ENCODE data around the gene SCUBE1.

SCUBE1 gene

DNA sequence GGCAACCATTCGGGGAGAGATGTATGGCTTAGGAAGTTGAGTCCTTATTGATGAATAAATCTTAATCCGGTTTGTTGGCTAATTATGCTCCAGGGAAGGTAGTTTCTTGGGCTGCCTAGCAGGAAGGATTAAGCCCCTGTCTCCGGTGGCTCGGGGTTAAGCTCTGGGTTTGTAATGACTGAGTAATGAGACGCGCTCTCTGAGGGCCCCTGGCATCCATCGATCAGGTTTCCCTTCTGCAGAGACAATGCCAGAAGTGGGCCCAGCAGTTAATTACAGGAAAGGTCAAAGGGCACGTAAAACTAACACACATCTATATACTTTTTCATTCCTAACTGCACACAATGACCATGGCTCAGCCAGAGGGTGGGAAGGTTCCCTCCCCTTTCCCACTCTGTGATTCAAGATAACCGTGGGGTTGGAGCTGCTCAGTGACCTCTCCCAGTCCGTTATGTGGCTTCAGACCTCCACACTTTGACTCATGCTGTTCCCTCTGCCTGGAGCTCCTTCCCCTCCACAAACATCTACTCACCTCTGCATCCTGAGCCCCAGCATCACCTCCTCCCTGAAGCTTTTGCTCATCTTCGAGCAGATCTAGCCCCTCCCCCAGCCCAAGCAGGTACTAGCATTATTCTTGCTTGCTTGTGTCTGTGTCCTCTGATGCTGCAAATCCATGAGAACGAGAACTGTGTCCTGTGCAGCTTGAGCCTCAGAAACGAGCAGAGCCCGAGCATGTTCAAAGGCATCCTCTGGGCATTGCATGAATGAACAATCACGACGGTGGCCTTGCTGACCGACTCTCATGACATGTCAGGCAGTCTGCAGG, 16.6 kb downstream of the SCUBE1 start:
- no peak for DNase-seq (ENCODE audit: low spot score)

DNA sequence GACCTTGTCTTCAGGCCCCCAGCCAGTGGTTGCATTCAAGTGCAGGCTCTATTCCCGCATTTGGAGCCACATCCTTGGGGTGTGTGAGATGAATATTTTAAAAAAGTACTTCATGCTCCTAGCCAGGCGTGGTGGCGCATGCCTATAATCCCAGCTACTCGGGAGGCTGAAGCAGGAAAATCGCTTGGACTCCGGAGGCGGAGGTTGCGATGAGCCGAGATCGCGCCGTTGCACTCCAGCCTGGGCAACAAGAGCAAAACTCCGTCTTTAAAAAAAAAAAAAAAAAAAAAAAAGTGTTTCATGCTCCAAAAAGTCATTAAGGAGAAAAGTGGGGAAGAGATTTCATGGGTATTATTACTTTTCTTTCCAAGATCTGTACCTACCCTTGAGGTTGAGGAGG, 18.0 kb downstream of the SCUBE1 start:
- no peak for DNase-seq (ENCODE audit: low spot score)

DNA sequence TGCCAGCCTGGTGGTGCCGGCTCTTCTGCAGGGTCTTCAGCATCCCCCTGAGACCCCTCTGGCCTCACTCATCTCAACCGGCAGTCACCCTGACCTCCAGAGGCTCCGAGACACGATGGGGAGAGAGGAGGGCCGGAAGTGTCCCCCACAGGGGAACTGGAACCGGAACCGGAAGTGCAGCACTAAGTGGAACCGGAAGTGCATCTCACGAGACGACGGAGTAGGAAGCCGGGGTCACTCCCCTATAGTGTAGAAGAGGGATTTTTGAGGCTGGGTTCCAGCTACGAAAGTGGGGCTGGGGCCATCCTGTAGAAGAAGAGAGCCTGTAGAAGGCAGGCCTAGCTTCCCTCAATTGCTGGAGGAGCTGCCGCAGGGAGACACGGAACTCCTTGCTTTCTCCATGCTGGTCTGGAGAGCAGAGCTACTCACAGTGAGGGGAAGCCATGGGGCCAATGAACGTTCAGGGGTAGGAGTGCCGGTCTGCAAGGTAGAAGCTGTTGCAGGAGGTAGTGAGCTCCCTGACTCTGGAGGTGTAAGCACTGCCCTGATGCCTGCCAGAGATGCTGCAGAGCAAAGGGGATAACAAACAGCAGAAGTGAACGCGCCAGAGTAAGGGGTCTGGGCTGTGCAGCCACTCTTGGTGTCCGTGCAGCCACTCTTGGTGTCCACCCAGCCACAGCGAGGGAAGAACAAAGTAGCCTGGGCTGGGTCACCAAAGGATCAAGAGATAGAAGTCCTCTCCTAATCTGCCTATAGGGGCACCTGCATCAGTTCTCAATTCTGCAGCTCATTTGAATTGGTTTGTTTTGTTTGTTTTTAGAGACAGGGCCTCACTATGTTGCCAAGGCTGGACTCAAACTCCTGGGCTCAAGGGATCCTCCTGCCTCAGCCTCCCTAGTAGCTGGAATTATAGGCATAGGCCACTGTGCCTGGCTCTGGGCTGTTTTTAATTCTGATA, 21.9 kb downstream of the SCUBE1 start:
- DNase-seq (ENCODE audit: low spot score): no peak

DNA sequence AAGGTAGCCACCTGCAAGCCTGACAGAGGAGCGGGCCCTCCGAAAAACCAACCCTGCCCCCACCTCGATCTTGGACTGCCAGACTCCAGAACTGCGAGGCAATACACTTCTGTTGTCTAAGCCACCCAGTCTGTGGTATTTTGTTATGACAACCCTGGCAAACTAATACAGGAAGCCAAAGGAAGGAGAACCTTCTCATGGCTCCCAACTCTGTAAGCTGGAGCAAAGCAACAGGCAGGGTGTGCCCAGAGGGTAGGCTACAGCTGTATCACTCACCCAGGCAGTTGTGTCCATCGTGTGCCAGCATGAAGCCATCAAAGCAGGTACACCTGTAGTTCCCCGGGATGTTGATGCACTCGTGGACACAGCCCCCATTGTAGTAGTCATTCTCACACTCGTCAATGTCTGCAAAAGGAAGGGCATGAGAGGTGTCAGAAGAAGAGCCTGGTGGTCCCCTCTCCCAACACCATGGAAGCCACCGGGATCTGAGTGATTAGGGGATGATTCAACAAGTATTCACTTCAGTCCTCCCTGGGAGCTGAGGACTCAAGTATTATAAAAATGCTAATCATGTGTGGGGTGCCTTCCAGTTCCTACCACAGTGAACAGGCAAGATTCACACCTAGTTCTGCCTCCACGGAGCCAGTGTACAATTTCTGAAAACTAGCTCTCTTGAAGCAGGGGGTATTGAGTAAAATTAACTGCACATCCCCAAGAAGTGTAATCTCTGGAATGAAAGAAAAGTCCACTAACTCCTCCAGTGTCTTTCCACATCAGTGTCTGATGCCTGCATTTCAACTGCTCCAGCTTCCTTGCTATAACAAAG, 23.3 kb downstream of the SCUBE1 start:
- no peak for DNase-seq (ENCODE audit: low spot score)

DNA sequence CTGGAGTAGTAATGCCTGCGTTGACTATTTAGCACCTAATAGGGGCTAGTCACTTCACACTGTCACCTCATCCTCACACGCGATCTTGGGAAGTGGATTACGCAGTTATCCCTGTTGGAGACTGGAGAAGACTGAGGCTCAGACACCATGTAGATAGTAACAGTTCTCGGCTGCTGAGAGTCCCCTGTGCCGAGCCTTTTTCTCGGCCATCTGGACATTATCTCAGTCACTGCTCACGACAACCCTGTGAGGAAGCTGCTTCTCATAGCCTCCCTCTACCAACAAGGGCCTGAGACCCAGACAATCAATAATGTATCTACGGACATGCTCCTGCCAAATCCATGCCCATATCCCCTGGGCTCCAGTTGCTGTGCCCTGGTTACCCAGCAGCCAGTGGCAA, 25.9 kb downstream of the SCUBE1 start:
- no peak for DNase-seq (ENCODE audit: low spot score)

DNA sequence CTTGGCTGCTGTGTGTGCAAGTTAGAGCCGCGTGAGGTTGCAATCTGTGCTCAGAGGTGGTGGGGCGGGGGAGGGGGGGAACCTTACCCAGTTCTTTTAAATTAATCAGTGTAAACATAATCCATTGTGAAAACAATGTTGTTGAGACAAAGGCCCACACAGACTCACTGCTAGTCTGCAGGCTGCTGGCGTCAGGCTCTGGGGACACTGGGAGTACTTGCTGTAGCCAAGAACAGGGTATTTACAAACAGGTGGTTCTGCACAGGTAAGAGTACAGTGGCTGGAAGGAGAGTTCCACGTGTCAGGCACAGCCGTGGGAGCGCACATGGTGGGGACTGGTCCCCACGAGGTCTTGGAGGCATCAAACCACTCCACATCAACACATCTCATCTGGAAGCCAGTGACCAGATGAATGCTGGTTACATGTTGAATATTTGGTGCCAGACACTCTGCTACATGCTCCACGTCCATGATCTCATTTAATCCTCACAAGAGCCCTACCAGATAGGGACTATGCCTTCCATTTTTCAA, 27.4 kb downstream of the SCUBE1 start:
- DNase-seq (ENCODE audit: low spot score): no peak

DNA sequence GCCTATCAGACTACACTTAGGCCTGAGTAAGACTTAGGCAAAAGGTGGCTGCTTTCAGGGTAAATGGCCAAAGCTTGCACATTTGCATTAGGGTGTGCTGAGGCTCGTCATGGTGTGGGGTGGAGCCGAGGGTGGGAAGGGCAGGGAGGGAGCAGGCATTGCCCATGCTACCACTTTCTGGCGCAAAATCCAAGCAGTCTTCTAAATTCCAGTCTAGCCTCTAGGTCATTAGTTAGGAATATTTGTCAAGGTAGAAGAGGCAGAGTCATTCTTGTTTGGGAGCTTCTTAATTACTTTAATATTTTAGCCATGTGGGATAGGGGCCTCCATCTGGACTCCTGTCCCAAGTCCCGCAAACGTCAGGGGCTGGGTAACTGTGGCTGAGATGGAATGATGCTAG, 28.6 kb downstream of the SCUBE1 start:
- DNase-seq (ENCODE audit: low spot score): no peak

DNA sequence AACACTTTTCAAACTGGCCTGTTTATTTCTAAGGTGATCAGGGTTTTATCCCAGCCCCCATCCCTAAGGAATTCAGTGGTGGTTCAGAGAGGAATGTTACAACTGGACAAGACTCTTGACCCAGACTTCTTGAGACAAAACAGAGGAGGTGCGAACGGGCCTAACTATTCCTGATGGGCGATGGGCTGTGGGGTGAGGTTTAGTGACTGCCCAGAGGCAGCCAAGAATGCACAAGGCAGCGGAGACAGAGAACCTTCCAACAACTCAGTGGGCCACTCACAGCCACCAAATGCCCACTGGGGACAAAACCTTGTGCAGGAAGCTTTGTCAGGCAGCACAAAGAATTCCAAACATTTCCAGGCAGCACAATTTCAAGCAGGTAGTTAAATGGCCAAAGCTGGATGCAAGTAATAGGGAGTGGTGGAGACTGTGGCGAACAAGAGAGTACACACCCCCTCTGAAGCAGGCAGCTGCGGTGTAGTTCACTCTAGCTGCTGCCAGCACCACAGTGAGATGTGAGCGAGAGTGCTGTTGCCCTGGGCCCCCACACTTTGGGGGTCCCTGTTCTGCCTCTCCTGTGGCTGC, 29.2 kb downstream of the SCUBE1 start:
- no peak for DNase-seq (ENCODE audit: low spot score)

DNA sequence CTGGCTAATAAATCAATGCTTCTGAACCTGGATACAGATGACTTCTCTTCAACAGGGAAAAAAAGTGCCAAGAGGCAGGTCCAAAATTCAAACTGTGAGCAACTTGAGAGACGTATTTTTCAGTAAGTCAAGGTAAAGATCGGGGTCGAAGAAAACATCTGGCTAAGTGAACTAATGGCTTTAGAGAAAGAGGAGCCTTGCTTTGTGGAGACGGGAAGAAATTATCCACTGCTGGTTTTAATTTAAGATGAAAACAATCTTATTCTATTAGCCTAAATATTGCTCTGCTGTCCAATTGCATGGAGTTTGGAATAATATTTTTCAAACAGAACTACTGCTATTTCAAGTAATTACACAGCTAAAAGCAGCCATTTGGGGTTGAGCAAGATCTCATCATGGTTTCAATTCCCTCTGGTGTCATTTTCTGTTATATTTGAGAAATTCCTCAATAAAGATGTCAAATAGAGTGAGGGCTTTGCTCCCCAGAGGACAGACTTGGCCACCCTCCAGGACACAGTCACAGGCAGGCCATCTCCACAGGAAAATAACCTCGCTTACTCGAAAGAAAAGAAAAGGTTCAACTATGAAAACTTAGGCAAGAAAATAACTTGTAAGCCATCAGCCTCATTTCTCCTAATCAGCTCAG, 29.8 kb downstream of the SCUBE1 start:
- no peak for DNase-seq (ENCODE audit: low spot score)

DNA sequence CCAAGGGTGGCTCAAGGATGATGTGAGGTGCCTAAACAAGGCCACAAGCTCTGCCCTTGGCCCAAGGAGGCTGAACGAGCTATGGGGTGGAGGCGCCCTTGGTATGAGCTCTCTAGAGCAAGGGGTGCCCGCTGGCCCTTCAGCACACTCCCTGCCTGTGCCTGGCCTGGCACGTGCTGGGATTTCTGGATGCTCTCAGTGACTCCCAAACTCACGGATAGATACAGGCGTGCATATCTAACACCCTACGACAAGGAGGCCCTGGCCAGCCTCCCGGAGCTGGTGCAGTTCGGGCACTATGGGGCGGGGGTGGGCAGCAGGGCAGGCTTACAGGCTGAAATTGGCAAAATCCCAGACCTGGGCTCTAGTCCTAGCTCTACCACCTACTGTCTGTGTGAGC, 30.6 kb downstream of the SCUBE1 start:
- no peak for DNase-seq (ENCODE audit: low spot score)

DNA sequence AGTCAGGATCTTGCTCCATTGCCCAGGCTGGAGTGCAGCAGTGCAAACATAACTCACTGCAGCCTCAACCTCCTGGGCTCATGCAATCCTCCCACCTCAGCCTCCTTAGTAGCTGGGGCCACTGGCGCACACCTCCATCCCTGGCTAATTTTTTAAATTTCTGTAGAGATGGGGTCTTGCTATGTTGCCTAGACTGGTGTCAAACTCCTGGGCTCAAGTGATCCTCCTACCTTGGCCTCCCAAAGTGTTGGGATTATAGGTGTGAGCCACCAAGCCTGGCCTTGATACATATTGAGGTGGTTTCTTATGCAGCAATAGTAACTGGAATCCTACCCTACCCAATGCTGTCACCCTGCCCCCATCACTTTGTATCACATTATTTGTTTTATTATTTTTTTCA, 32.4 kb downstream of the SCUBE1 start:
- DNase-seq (ENCODE audit: low spot score): no peak

DNA sequence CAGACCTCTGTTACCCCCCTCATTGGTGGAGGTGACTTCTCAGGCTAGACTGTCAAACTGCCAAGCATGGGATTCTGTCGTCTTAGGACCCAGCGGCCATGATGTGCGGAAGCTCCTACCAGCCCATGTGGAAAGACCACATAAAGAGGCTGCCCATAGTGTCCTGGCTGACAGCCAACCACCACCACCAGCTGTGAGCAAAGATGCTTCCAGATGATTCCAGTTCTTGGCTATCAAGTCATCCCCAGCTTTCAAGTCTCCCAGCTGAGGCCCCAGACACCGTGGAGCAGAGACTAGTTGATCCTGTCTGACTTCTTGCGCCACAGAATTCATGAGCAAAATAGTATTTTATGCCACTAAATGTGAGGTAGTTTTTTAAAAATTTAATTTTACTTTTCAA, 32.9 kb downstream of the SCUBE1 start:
- DNase-seq (ENCODE audit: low spot score): no peak

DNA sequence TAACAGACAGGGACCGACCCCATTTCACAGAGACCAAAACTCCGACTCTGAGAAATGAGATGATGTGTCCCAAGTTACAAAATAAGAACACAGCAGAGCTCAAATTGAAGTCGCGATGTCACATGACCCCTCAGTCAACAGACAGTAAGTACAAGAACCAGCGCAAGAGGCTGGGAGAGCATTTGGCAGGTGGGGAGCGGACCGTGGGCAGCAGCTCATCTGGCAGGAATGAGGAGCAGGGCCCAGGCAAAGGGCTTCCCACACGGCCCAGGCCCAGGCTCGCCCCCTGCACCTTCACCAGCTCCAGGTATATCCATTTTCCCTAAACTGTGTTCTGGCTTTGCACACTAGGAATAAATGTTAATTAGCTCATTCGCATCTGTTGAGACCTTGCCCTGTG, 34.3 kb downstream of the SCUBE1 start:
- no peak for DNase-seq (ENCODE audit: low spot score)

DNA sequence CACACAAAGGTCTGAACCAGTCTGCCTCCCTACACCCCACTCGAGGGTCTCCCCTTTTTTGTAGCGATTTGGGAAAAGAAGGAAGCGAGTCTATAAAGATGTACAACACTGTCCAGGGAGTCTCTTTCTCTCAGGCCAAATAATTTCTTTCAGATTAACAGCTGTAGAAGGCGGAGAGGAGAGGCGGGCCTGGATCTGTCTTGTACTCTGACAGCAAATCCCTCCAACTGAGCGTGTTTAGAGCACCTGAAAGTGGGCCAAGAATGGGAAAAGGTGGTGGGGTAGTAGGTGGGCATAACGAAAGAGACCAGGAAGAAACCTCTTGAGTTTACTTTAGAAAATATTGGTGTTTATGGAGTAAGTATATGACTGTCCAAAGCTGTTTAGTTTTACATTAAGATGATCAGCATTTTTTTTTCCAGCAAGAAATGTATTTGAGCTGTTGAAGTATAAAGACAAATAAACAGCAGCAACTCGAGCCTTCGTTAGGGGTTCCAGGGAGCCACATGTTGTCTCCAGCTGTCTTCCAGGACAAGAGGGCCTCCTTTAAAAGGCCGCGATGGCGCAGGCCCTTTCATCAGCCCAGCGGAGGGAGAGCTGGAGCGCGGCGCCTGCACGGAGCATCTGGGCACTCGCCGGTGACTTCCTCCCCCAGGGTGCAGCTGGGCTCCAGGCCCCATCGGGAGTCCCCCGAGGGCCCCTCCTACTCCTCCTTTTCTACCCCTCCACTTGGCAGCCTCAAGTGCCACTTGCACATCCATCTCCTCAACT, 34.9 kb downstream of the SCUBE1 start:
- no peak for DNase-seq (ENCODE audit: low spot score)

DNA sequence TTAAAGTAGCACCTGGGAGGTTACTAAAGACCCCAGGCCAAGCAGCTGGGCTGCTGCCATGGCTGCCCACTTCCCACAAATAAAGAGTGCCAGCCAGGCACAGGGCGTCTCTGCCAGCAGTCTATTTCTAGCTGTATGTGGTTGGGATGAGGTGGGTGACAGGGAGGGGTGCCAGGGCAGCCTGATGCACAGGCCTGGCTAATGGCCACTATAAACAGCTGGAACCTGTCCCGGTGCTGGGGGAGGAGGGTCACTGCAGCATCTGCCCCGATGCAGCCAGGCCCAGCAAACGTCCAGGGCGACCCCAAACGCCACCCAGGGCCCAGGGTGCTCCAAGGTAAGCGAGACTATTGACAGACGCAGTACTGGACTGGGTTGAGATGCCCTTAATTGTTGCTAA, 37.4 kb downstream of the SCUBE1 start:
- DNase-seq (ENCODE audit: low spot score): no peak

DNA sequence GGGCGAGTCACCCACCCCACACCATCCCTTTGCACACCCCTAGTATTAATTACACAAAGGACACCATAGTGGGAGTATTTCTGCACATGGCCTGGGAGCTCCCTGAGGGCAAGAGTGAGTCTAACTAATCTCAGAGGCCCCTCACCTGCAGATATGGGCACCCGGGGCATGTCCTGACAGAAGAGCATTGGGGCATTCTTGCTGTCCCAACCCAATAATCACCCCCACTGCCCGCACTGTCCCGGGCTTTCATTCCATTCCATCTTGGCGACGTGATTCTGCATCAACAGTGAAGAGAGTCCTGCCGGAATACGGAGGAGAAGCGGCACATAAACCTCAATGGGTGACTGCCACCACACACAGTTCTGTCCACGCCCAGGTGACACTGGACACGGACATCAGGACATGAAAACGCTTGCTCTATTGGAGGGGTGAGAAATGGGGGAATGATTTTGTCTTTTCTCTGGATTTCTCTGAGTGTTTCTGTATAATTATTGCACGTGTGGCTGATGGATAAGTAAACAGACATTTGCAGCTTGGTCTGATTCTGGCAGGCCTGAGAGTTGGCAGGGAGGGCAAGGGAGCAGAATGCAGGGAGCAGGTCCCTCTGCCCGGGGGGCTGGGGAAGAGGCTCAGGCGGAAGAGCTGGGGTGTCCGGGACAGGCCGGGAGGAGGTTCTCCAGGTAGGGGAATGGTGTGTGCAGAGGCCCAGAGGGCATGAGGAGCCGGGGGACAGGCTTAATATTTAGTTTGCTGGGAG, 38.2 kb downstream of the SCUBE1 start:
- DNase-seq (ENCODE audit: low spot score): no peak

DNA sequence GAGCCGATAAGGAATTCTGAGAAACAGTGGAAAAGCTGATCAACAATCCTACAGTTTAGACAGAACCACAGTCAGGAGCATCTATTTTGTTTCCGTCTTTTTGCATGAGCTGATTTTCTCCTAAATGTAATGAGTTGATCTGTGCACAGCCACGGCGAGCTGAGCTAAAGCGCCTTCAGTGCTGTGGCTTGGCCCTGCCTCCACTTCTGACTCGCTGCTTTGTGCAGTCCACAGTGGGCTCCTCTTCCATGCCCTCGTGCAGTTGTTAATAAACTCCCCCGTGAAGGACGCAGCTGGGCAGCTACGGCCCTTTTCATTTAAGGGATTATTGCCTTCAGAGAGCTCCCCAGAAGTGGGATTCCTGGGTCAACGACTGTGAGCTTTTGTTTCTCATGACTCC, 39.4 kb downstream of the SCUBE1 start:
- DNase-seq (ENCODE audit: low spot score): no peak

DNA sequence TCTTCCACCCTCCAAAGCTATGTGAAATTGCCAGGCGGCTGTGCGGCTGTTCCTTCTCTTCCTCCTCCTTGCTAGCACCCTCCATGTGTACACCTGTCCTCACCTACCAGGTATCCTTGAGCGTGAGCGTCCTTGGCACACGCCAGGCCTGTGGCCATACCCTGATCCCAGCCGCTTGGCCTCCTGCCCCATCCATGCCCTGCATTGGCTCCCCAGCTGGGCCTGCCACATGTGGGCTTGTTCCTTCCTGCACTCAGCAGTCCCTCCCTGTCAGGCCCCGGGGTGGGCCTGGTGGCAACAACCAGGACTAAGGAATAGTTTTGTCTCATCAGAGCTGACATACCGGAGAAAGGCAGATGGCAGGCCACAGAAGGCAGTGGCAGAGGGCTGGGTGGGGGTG, 40.0 kb downstream of the SCUBE1 start:
- DNase-seq (ENCODE audit: low spot score): no peak

DNA sequence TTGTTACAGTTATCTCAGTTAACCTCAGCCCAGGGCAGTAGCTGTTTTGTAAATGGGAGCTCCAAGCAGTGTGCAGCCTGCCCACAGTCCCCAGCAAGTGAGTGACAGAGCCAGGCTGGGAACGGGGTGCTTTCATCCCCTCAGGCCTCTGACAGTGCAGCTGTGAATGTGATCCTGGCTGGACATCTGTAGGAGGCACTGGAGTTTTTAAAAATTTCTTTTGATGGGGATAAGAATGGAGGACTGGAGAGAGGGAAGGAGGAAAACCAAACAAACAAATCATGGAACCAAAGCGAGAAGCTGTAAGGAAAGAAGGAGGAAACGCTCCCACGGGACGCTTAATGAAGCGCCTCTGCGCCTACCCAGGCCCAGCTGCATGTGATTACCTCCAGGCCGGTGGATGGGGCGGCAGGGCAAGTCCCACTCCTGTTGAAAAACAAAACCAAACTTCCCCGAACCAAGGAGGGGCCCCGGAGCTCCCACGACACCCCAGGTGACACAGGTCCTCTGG, 40.6 kb downstream of the SCUBE1 start:
- no peak for DNase-seq (ENCODE audit: low spot score)
